ENCODE data around the gene KCNK2.

The KCNK2 gene

DNA sequence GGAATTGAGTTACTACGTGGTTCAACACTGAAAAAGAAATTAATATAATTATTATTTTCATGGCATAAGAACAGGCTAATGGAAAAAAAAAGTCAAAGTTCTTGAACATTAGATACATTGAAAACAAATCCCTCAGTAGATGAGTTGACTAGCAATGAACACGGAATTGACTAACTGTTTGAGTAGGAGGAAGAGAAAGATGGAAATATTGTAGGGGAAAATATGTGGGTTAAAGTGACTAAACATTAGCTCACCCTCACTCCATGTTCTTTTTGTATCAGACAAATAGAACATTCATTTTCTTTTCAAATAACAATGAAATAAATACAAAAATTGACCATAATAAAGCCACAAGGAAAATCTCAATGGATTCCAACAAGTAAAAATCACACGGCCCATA lies 84.3 kb downstream of the KCNK2 start:
- TF ChIP-seq SIN3A (IDR thresholded peaks at IDR 0.05; ENCODE audit: borderline replicate concordance, insufficient read depth, low read length) (no peak), POLR2AphosphoS5 (IDR thresholded peaks at IDR 0.05; ENCODE audit: low read depth, low read length) (no peak), FOXP2 (optimal IDR thresholded peaks at IDR 0.05; ENCODE audit: borderline replicate concordance, extremely low read depth, extremely low read length, insufficient read depth) (no peak)

DNA sequence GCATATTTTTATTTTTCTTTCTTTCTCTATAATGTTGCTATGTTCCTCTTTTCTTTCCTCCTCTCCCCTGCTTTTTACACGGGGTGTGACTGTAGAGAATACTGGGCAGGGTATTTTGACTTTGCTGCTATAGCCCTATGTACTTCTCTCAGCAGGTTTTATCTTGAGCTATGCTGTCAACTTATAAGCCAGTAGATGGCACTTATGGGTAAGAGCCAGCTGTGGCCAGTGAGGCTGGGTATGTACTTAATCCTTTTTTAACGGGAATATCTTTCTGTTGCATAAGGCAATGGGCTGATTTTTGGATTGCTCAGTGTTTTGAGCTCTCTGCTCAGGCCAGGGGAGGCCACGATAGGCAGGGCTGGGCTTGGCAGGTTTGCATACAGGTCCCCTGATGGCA lies 99.0 kb downstream of the KCNK2 start:
- TF ChIP-seq FOXP2 (optimal IDR thresholded peaks at IDR 0.05; ENCODE audit: borderline replicate concordance, extremely low read depth, extremely low read length, insufficient read depth) = no peak
- no peak for TF ChIP-seq SIN3A (IDR thresholded peaks at IDR 0.05; ENCODE audit: borderline replicate concordance, insufficient read depth, low read length)
- TF ChIP-seq TAF1 (IDR thresholded peaks at IDR 0.05; ENCODE audit: borderline replicate concordance, insufficient read depth, low read length) = no peak
- TF ChIP-seq, protein P1, sequence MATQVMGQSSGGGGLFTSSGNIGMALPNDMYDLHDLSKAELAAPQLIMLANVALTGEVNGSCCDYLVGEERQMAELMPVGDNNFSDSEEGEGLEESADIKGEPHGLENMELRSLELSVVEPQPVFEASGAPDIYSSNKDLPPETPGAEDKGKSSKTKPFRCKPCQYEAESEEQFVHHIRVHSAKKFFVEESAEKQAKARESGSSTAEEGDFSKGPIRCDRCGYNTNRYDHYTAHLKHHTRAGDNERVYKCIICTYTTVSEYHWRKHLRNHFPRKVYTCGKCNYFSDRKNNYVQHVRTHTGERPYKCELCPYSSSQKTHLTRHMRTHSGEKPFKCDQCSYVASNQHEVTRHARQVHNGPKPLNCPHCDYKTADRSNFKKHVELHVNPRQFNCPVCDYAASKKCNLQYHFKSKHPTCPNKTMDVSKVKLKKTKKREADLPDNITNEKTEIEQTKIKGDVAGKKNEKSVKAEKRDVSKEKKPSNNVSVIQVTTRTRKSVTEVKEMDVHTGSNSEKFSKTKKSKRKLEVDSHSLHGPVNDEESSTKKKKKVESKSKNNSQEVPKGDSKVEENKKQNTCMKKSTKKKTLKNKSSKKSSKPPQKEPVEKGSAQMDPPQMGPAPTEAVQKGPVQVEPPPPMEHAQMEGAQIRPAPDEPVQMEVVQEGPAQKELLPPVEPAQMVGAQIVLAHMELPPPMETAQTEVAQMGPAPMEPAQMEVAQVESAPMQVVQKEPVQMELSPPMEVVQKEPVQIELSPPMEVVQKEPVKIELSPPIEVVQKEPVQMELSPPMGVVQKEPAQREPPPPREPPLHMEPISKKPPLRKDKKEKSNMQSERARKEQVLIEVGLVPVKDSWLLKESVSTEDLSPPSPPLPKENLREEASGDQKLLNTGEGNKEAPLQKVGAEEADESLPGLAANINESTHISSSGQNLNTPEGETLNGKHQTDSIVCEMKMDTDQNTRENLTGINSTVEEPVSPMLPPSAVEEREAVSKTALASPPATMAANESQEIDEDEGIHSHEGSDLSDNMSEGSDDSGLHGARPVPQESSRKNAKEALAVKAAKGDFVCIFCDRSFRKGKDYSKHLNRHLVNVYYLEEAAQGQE (IDR thresholded peaks at IDR 0.05; ENCODE audit: insufficient read depth in 1 of 2, low read depth in 2 of 2, low read length in 2 of 2) = no peak
- TF ChIP-seq POLR2AphosphoS5 (IDR thresholded peaks at IDR 0.05; ENCODE audit: low read depth, low read length) = no peak

DNA sequence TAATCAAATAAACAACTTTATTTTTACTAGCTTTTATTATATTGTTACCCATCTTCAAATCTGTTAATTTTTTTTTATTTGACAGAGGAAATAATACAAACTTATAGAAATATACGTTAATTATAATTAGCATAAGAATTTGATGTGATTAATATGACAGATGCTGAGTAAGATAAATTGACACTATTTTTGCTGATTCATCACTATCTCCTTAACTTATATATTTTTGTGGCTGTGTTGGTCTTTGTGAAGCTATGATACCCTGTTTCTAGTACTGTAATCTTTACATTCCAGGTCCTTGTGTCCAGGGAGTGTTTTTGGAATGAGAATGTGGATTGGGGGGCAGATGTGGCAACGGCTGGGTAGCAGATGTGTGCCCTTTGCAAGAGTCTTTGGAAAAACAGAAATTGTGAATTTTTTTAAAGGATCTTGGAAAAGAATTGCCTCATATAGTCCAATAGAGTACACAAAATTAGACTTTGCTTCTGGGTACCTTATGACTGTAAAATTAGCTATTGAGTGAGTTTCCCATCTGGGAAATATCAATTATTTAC lies 102.6 kb downstream of the KCNK2 start:
- TF ChIP-seq POLR2AphosphoS5 (IDR thresholded peaks at IDR 0.05; ENCODE audit: low read depth, low read length) = no peak

DNA sequence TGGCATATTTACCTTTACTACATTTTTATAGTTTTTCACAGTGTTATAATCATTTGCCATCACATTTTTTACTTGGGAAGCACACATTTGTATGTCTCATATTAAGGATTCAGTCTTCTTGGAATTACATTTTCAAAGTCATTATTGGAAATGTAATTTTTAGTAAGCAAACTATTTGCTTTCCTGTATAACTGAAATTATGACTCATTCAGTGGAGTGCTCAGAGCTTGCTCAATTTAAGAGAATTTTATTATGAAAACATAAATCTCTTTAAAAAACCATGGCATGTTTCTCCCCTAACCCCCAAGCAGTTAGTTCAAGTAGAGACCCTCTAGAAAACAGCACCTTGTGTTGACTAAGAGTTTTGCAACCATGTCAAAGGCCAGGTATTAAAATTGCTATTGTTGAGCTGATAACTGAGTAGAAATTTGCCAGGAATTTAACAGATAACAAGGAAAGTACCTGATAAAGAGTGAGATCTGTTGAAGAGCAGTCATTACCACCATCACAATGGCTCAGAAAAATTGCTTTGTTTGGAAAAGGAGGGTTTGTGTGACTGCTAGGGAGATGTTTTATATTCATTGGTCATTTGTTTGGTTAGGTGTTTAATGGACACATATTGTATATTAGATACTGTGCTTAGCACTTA lies 105.9 kb downstream of the KCNK2 start:
- TF ChIP-seq FOXP2 (optimal IDR thresholded peaks at IDR 0.05; ENCODE audit: borderline replicate concordance, extremely low read depth, extremely low read length, insufficient read depth) = no peak
- TF ChIP-seq SIN3A (IDR thresholded peaks at IDR 0.05; ENCODE audit: borderline replicate concordance, insufficient read depth, low read length) = no peak
- TF ChIP-seq POLR2AphosphoS5 (IDR thresholded peaks at IDR 0.05; ENCODE audit: low read depth, low read length) = no peak

DNA sequence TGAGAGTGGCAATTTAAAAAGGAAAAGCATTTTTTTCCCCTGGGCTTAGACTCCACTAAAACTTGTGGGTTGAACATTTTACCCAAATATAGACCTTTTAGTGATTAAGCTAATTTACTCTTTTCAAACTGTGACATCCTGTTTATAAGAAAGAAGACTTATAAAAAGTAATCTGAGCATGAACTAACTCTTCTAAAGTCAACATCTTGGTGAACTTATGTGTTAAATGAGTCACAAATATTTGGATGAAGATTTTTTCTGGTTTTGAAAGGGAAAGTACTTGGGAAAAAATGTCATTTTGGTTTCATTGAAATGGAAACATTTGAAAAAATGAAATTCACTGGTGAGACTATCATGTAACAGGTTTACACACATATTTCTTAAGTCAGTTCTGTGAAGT lies 109.8 kb downstream of the KCNK2 start:
- TF ChIP-seq POLR2AphosphoS5 (IDR thresholded peaks at IDR 0.05; ENCODE audit: low read depth, low read length) (no peak), TAF1 (IDR thresholded peaks at IDR 0.05; ENCODE audit: borderline replicate concordance, insufficient read depth, low read length) (no peak), SIN3A (IDR thresholded peaks at IDR 0.05; ENCODE audit: borderline replicate concordance, insufficient read depth, low read length) (no peak), FOXP2 (optimal IDR thresholded peaks at IDR 0.05; ENCODE audit: borderline replicate concordance, extremely low read depth, extremely low read length, insufficient read depth) (no peak)
- TF ChIP-seq, protein P1 (IDR thresholded peaks at IDR 0.05; ENCODE audit: insufficient read depth in 1 of 2, low read depth in 2 of 2, low read length in 2 of 2) = no peak

DNA sequence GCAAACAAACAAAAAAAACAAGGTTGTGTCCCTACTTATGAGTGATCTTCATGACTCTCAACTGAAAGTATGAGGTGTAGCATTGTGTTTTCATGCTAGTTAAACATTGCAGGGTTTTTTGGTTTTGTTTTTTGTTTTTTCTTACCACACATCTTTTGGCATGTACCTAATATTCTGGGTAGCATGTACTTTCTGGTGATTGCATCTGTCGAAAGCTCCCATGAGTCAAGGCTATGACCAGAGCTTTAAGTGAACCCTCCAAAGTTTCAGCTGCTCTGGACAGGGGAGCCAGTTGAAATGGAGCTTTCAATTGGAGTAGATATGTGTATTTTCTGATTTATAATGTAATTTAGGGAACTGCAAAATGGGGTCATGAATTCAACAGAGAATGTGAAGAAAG lies 115.5 kb downstream of the KCNK2 start:
- no peak for TF ChIP-seq SIN3A (IDR thresholded peaks at IDR 0.05; ENCODE audit: borderline replicate concordance, insufficient read depth, low read length)
- no peak for TF ChIP-seq POLR2AphosphoS5 (IDR thresholded peaks at IDR 0.05; ENCODE audit: low read depth, low read length)
- no peak for TF ChIP-seq FOXP2 (optimal IDR thresholded peaks at IDR 0.05; ENCODE audit: borderline replicate concordance, extremely low read depth, extremely low read length, insufficient read depth)
- TF ChIP-seq, protein P1 (IDR thresholded peaks at IDR 0.05; ENCODE audit: insufficient read depth in 1 of 2, low read depth in 2 of 2, low read length in 2 of 2) = no peak
- TF ChIP-seq TAF1 (IDR thresholded peaks at IDR 0.05; ENCODE audit: borderline replicate concordance, insufficient read depth, low read length) = no peak
